NCI-H2196 (cell line): ENCODE data around the gene KNCN.

ENCODE experiments used
- DNase-seq: peaks from one replicate; lab custom pipeline; 2025; ENCODE audit not compliant: unreplicated experiment; lab: John Stamatoyannopoulos, UW

Gene KNCN

DNA sequence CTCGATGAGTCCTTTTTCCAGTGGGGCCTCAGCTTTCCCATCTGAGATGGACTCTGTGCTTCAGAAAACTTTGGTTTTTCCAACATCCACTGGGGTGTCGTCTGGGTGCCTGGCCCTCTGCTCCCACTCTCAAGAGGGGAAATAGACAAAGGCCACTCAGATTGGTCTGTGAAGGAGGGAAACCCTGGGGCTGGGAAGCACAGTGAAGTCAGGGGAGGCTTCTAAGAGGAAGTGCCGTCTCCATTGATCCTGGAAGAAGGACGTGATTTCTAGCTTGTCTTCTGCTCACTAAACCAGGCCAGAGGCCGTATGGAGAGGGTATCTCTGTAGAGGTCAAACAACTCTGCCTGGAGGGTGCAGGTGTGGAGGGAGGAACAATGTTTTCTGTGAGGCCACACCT, 5.2 kb downstream of the KNCN start:
- DNase-seq: no peak

DNA sequence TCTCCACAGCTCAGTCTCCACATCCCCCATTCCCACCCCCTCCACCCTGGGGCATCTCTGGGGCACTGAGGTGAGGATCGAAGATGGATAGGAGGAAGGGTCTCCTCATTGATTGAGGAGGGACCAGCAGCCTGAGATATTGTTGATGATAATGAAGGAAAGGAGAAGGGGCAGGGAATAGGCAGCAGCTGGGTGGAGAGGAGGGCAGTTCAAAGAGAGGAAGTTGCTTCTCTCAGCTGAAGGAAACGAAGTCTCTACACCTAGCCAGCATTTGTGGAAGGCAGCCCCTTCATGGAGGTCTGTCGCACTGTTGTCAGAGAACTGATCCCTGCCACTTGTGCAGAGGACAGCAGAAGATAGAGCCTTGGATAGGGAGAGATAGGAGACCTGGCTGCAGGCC, 5.7 kb downstream of the KNCN start:
- DNase-seq: no peak

DNA sequence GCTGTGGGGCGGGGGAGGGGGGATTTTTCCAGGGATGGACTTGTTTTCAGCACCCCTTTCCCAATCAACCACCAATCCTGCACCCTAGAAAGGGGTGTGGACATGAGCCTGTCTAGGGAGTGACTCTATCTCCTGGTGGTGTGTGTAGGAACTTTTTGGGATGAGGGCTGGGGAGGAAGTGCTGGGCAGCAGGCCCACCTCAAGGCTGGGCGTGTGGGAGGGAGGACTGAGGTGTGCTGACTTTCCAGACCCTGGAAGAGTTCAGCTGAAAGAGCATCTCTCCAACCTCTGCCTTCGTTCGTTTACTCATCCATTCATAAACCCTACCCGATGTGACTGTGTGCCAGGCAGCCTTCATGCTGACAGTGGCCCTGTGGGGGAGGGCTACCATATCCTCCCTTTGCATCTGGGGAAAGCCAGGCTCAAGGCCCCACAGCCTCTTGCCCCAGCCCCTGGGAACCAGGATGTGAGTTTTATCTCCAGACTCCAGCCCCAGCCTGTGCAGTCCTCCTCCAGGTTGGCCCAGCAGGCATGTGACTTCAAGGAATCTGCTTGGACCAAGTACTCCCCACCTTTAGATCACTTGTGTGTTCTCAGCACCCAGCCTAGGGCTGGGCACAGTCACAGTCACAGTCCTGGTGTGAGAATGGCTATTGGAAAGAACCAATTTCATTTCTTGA, 6.7 kb downstream of the KNCN start:
- no peak for DNase-seq

DNA sequence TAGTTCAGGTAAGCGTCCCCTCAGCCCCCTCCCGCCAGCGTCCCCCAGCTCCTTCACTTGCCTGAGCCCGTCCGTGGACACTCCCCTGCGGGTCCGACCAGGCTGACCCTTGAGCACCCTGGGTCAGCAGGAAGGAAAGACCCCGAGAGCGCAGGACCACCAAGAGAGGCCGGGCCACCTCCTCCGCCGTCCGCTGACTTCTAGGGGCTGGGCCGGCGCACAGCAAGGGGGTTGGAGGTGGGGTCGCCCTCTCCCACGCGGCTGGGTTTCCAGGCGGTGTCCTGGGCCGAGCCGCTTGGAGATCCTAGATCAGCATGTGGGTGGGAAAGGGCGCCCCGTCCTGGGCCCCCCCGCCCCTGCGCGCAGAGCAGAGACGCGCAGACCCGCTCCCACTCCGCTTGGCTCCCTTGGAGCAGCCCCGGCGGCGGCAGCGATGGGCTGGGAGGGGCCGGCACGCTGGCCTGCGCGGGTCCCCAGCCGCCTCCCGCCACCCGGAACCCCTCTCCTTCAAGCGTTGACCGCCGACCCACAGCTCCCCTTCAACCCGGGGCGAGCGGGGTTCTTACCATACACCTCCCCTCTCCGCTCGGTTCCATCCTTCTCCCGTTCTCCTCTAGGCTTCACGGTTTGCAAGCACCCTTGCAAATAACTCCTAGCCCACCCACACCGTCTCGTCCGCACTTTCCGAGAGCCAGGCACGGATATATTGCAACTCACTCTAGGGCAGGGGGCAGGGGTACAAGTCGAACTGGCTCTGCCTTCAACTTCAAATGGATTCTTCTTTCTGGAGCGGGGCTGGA, 7.5 kb downstream of the KNCN start:
- DNase-seq: no peak

DNA sequence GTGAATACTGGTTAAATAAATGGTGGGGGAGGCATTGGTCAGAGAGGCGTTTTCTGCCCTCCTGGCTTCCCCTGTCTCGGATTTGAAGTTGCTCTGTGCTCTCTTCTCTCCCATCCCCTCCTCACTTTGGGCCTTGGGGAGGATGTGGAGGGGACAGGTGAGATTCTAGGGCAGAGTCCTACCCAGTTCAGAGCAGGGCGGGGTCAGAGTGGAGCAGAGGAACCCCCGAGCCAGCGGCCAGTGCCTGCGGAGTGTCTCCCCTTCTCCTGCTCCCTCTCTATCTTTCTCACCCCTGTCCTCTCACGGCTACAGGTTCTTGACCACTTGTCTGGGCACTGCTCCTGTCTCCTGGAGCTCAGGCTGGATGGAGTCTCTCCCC, 8.1 kb downstream of the KNCN start:
- no peak for DNase-seq

DNA sequence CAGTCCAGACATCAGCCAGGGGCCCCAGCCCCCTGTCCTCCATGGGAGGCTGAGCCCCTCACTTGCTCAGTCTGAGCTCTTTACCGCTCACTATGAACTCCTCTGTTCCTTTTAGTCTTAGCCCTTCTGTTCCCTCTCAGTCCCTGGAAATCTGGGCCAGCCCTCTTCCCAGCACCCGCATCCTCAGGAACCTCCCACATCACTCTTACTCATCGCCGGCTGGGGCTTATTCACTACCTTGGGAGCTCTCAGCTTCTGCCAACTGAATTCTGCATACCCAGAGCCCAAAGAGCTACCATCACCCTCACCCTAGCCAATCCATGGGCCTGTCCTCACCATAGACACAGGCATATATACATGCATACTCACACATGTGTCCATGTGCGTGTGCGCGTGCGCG, 11.5 kb downstream of the KNCN start:
- DNase-seq: no peak

DNA sequence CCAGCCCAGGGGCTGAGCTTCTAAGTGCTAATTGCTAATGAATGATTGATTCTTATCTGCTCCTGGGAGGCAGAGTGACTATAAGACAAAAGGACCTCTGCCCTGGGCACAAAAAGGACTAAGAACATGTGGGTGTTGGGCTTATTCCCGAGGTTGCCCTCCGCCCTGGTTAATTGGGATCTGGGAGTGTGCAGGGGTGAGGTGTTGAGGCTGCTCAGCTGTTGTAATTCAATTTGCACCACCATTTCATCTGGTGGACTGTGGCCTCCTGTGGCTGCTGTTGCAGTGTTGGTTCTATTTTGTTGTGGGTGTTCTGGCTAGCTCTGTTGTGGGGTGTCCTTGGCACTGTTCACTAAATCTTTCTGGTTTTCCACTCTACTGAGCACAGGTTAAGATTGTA, 13.3 kb downstream of the KNCN start:
- no peak for DNase-seq

DNA sequence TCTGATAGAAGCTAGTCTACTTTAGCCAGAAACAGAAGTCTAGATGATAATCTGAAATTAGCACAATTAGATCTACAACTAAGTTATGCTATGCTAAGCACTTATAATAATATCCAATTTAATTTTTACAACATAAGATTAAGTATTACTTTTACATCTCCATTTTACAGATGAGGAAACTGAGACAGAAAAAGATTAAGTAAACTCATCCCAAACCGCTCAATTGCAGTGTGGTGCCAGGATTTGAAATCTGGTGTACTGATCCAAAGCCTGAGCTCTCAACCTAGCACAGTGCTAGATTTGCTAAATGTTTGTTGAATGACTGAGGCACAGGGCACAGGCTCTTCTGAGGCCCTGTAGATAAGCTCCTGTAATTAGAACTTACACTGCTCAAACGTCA, 13.8 kb downstream of the KNCN start:
- DNase-seq: no peak

DNA sequence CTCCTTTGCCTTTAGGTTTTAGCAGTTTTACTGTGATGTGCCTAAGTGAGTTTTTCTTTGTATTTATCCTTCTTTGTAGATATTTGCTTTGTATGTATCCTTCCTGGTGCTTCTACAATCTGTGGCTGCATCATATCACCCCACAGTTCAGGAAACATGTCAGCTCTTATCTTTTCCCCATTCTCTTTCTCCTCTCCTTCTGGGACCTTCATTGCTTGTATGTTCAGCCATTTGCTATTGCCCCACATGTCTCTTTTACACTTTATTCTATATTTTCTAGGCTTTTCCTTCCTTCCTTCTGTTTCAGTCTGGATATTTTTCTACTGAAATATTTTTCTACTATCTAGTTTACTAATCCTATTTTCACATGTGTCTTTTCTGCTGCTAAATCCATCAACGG, 14.9 kb downstream of the KNCN start:
- DNase-seq: no peak

DNA sequence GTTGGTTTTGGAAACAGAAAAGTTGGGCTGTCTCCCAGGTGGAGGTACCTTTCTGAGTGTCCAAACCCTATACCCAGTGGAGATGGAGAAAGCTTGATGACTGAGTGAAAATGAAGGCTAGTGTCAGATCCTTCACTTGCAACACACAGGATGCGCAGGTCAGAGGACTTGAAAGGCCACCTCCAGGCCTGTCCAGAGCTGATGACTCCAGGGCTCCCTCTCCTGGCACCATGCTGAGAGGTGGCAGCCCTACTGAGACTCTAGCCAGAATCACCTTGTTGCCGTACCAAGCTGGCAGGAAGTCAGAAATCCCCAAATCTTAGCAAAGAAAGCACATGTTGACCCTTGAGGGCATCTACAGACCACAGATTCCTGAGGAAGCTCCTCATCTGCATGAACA, 16.4 kb downstream of the KNCN start:
- peak; percentile 36 for DNase-seq

DNA sequence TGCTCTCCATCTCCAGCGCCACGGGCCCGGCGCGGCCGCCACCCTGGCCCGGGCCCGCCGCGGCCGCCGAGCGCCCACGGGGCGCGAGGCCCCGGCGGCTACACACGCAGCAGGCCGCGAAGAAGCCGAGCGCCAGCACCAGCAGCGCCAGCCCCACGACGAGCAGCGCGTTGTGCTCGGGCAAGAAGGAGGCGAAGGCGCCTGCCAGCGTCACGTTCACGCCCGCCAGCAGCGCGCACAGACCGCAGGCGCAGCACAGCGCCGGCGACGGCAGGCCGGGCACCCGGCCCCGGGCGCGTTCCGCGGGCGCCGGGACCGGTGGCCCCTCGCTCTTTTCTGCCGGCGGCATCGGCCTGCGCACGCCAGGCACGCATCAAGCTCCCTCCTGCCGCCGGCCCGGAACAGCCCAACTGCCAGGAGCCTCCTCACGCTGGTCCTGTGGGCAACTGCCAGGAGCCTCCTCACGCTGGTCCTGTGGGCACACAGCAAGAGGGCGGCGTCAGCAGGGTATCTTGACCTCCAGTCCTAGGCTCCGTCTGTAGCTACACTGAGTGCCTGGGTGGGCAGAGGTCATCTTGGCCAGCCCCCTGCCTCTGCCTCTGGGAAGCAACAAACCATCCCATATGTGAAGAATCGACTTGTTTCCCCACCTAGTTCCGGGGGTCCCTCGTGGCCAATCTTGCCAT, 18.1 kb downstream of the KNCN start:
- no peak for DNase-seq

DNA sequence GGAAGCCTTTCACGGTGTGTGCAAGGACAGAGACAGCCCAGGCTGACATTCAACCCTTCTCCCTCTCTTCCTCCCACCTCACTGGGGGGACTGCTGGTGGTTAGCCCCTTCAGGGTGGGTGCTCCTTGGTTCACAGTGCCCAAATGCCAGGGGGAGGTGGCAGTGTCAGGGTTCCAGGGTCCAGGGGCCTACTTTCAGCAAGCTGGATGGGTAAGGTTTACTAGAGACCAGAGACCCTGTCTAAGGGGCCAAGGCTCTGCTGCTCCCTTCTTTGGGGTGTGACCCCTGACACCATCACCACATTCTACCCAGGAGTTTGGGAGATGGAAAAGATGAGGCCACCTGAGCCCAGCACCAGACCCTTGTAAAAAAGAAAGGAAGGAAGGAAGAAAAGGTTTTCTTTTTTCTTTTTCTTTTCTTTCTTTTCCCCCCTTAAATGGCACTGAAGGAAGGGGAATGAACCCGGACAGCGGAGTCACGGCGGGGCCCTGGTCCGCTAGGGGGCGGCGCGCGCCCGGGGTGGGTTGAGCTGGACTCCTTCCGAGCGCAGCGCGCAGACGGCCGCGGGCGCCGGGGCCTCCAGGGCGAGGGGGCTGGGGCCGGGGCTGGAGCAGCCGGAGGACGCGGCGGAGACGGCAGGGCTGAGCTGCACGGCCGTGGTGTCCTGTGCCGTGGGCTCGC, 18.8 kb downstream of the KNCN start:
- DNase-seq: peak; percentile 42

DNA sequence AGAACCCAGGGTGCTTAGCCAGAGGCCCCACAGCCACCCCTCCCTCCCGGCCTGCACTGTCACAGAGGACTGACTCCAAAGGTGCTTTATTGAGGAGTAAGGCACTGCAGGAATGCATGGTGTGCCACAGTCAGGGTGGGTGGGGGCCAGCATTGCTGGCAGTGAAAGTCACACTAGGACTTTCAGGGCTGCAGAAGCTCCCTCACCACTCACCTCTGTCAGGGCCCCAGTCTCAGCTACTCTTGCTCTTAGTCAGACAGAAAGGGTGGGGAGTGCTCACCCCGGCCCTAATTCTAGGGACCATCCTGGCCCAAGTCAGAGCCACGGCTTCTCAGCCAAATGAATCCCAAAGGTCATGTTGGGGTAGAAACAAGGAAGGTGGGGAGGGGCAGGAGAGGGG, 19.4 kb downstream of the KNCN start:
- DNase-seq: no peak

DNA sequence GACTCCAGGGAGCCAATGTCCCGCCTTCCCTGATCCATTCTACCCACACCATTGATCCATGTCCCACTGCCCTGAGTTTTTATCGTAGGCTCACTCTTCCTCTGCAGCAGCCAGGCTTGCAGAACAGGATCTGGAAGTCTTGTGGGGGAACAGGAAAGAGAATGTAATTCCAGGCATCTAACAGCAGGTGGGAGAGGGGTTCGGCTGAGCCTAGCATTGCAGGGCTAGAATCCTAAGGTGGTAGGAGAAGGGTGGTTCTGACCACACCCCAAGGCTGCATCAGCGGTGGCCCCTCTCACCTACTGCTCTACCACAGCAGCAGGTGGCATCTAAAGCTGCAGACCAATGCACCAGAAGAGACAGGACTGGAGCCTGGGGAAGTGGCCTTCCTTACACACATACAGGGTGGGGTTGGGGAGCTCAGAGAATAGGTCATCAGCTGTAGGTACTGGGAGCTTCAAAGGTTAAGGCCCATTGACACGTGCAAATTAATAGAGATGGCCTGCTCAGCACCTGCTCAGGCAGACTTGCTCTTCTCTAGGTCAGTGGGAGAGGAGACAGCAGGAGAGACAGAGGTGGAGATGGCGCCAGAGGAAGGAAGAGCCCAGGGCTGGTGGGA, 20.5 kb downstream of the KNCN start:
- DNase-seq: no peak

DNA sequence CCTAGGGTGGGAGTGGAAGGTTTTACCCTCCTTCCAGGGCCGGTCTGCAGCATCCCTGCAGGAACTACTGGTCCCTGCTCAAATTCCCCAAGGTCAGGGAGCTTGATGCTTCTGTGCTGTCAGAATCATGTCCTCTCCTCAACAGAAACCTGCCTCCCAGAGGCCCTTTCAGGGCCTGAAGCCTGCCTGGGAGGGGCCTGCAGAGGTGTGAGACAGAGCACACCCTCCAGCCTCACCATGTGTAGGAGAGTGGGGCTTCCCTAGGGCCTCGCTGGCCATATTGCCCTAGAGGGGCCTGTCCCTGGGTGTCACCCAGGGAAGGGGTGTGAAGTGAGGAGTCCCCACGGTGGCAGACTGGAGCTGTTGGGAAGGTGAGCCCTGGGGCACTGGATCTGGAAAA, 21.1 kb downstream of the KNCN start:
- DNase-seq: no peak

DNA sequence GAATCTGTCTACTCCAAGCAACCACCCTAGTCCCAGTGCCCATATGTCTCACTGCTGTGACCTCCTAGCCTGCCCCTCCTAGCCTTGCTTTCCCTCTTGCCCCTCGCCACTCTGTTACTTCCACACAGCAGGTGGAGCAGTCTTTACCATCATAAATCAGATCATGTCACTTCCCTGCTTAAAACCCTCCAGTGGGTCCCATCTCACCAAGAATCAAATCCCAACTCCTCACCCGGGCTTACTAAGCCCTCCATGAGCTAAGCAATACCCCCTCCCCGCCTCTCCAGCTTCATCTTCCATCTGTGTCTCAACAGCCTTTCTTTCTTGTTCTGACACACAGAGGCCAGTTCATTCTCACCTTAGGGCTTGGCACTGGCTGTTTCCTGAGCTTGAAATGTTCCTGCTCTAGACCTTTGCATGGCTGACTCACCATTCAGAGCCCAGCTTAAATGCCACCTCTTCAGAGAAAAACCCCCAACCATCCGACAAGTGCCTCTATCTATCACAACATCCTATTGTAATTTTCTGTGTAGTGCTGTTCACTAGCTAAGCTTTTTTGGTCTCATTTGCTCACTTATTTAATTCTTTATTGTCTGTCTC, 22.3 kb downstream of the KNCN start:
- DNase-seq: no peak

DNA sequence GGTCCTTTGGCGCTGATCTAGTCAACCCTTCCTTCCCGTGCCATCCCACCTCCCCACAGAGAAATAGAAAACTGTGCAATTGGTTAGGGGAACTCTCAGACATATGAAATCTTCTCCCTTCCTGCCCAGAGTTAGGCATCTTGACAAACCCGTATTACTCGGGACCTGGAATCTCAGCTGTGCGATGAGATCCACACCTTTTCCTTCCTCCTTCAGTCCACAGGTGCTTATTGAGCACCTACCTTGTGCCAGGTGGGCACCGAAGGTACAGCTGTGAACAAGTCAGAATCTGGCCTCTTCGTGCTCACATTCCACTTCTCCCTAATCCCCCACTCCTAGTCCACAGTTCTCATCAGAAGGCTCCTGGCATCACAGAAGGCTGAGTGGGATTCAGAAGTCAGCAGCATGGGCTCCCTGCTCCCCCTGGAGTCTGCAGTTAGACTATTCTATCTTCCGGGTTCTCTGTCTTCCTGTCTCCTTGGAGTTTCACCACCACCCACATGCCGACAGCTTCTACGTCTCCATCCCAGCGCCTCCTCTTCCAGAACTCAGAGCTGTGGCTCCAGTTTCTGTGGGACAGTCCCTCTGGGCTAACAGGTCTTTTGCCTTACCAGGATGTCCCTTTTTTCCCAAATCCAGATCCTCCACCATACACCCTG, 23.0 kb downstream of the KNCN start:
- no peak for DNase-seq

DNA sequence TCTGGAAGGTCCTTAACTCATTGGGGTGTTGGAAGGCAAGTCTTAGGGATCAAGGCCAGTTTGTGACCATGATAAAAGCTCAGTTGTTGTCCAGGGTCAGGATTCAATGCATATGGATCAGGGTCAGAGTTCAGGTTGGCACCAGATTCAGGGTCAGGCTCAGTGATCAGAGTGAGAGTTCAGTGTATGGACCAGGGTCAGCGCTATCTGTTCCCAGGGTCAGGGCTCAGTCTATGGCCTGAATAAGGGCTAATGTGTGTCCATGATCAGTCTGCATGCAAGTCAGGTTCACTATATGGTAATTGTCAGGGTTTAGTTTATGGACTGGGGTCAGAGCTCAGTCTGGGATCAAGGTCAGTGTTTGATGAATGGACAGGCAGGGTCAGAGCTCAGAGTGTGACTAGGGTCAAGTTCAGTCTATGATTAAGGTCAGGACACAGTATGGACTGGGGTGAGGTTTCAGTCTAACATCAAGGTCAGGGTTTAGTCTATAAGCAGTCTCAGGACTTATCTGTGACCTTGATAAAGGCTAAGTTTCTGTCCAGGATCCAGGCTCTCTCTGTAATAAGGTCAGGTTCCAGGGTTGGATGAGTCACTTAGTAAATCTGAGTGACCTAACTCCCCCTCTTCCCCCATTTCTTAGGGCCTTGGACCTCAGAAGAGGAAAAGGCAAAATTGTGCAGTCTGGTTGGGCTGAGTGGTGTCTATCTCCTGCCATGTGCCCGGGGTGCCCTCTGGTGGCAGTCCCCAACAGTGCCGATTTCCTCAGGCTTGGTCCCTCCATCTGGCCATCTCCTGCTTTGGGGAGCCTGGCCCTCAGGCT, 23.8 kb downstream of the KNCN start:
- DNase-seq: peak; percentile 78

DNA sequence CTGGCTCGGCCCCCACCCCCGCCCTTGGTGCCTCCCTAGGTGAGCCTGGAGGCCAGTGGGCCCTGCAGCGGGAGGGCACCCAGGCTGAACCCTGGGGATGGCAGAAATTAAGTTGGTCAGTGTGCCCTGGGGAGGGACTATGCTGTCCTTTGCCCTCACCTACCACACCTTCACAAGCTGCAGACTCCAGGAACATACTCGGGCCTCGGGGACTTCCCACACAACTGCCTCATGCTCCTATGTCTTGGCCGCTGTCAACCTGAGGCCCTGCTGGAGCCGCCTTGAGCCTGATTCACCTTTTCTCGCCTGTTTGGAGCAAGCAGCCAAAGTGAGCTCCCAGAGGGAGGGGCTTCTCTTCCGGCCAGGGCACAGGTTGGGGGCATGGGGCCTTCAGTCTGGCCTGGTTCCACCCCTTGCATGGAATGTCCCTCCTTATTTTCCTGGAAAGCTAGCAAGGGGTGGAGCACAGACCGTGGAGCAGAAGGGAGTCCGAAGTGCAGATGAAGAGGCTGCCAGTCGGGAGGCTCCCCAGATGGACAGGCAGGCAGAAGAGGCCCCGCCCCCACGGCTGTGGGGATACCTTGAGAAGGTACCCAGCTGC, 24.7 kb downstream of the KNCN start:
- DNase-seq: no peak
